Spleen (tissue), 11 donors: Measurements from ENCODE around the gene DNAI2. TPM values are rescaled to one million over a fixed set of nuclear protein-coding genes. Genes with fewer than 3 reads are reported as not detected.

Experiments
- DNase-seq: peaks from one replicate; pipeline ENCODE4 v3.0.0-alpha.2; 2020
- H3K27ac ChIP-seq, 8 donors: fragments of 200-600 bp; sonication (generic) in 7 of 8; 1 replicate in 4 of 8; 2 replicates in 4 of 8; pipeline versions ENCODE4 v1.5.0 to v1.8.0; 2016 to 2021; ENCODE audit warnings: inconsistent platforms in 4 of 8, mild to moderate bottlenecking in 4 of 8, moderate library complexity in 1 of 8
- H3K27me3 ChIP-seq, 7 donors: fragments of 200-600 bp; sonication (generic) in 6 of 7; replicated peaks in 1 of 7; 1 replicate in 4 of 7; 2 replicates in 3 of 7; pipeline versions ENCODE4 v1.5.0 to v1.8.0; 2016 to 2021; ENCODE audit warnings: inconsistent platforms in 3 of 7, mild to moderate bottlenecking in 1 of 7
- H3K36me3 ChIP-seq, 6 donors: fragments of 200-600 bp; sonication (generic) in 5 of 6; 1 replicate in 4 of 6; 2 replicates in 2 of 6; pipeline versions ENCODE4 v1.5.0 to v1.8.0; 2016 to 2021; ENCODE audit warnings: inconsistent platforms in 2 of 6
- H3K4me1 ChIP-seq, 6 donors: fragments of 200-600 bp; sonication (generic) in 5 of 6; 1 replicate in 3 of 6; 2 replicates in 3 of 6; pipeline versions ENCODE4 v1.5.0 to v1.8.0; 2016 to 2021; ENCODE audit warnings: inconsistent platforms in 3 of 6
- H3K4me3 ChIP-seq, 8 donors: fragments of 200-600 bp; sonication (generic) in 7 of 8; 1 replicate in 4 of 8; 2 replicates in 4 of 8; pipeline versions ENCODE4 v1.5.0 to v1.8.0; 2016 to 2021; ENCODE audit warnings: inconsistent platforms in 4 of 8, mild to moderate bottlenecking in 4 of 8, moderate library complexity in 2 of 8
- H3K9me3 ChIP-seq, 8 donors: fragments of 200-600 bp; sonication (generic) in 7 of 8; 1 replicate in 4 of 8; 2 replicates in 4 of 8; pipeline versions ENCODE4 v1.5.0 to v1.8.0; 2016 to 2021; ENCODE audit warnings: inconsistent platforms in 4 of 8
- POLR2A ChIP-seq, 3 donors: fragments of 450-650 bp; IDR thresholded peaks; one replicate each; pipeline ENCODE4 v1.5.1; 2017; ENCODE audit warnings: antibody characterized with exemption in 3 of 3, mild to moderate bottlenecking in 1 of 3
- POLR2AphosphoS5 ChIP-seq, 3 donors: sonication (generic); formaldehyde crosslinking; IDR thresholded peaks; one replicate each; pipeline ENCODE4 v1.5.1; 2017; ENCODE audit warnings: antibody characterized with exemption in 3 of 3
- WGBS, 5 donors: extraction: QIAGEN DNeasy Blood & Tissue Kit in 3 of 5; methylation state at CpG; one replicate each; pipeline versions ENCODE4 v1.1.5 to v1.1.7; 2013 to 2018; 5-methylcytosine and 5-hydroxymethylcytosine counted together
- intact Hi-C: fragments of 100-400 bp; cut with DNase I; formaldehyde crosslinking; loops from one replicate; pipeline ENCODE4 v1.15.0; 2023; ENCODE audit warnings: low total_unique reads
- polyA plus RNA-seq, 3 donors: library from polyadenylated mRNA; stranded (reverse); fragments of 200-250 nt; gene quantifications; one replicate each; pipeline ENCODE4 v1.2.1, GENCODE V29; 2013
- total RNA-seq, 7 donors: library from RNA; depleted of rRNA in 3 of 7; stranded (reverse); fragments of >200 nt in 3 of 7; fragmentation: NEBNext Ultra II Directional in 4 of 7; extraction: Animal tissue kit (Norgen Biotek cat#: 25700) in 4 of 7; gene quantifications; one replicate each; pipeline versions ENCODE4 v1.1.0 to v1.2.1, GENCODE V29; 2016 to 2021
- TF ChIP-seq, protein P1 (sequence below), 11 experiments: fragments of 200-600 bp in 7 of 11; fragments of 450-650 bp in 4 of 11; sonication (generic) in 4 of 11; IDR thresholded peaks in 8 of 11; conservative IDR thresholded peaks in 3 of 11; 1 replicate in 7 of 11; 2 replicates in 4 of 11; pipeline versions ENCODE4 v1.4.0 to v1.8.0; 2016 to 2021; ENCODE audit warnings: antibody characterized with exemption in 11 of 11, inconsistent platforms in 4 of 11, mild to moderate bottlenecking in 1 of 11
- donor health status: healthy with polysubstance abuse.
- donor health status: DM: no; HTN: no; CAD: no; lungs with moderate emphysema.
- donor health status: DM: no; HTN: no; CAD: no.
- donor health status: Bipolar disorder and iron deficiency.
- donor health status: healthy.
- donor health status: DM: no; HTN: no; CAD: no.
- donor health status: DM: yes; HTN: yes; CAD: no.

DNAI2 gene
- total and polyA plus RNA-seq, 10 donors, result 0.23 to 0.72 (median 0.35) TPM; not detected in 5

GRCh38 chr17:74244128-74244527, 29.9 kb upstream of the DNAI2 start:
- peaks cover 0 to 44% (median 0%) of the 10 kb centered on the region in 6 donors for H3K36me3 ChIP-seq
- H3K27ac ChIP-seq, result no peak overlapping the region
- H3K9me3 ChIP-seq, result no peaks in the 10 kb centered on the region
- WGBS, 5 donors, result 84 to 96% (median 88%) methylated on average over 6 to 10 of the region's 10 CpGs
- intact Hi-C loops, result no loop called here
- H3K4me1 ChIP-seq, result peaks cover 0 to 23% (median 13%) of the 10 kb centered on the region in 6 donors
- H3K4me3 ChIP-seq, result no peak overlapping the region
- no peak for DNase-seq
- TF ChIP-seq, protein P1, sequence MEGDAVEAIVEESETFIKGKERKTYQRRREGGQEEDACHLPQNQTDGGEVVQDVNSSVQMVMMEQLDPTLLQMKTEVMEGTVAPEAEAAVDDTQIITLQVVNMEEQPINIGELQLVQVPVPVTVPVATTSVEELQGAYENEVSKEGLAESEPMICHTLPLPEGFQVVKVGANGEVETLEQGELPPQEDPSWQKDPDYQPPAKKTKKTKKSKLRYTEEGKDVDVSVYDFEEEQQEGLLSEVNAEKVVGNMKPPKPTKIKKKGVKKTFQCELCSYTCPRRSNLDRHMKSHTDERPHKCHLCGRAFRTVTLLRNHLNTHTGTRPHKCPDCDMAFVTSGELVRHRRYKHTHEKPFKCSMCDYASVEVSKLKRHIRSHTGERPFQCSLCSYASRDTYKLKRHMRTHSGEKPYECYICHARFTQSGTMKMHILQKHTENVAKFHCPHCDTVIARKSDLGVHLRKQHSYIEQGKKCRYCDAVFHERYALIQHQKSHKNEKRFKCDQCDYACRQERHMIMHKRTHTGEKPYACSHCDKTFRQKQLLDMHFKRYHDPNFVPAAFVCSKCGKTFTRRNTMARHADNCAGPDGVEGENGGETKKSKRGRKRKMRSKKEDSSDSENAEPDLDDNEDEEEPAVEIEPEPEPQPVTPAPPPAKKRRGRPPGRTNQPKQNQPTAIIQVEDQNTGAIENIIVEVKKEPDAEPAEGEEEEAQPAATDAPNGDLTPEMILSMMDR (IDR thresholded peaks at IDR 0.05 in 8 of 11, conservative IDR thresholded peaks at IDR 0.05 in 3 of 11), result no peak
- no peak for TF ChIP-seq POLR2AphosphoS5 (IDR thresholded peaks at IDR 0.05)
- no peak for TF ChIP-seq POLR2A (IDR thresholded peaks at IDR 0.05)
- no peaks in the 10 kb centered on the region for H3K27me3 ChIP-seq

DNA sequence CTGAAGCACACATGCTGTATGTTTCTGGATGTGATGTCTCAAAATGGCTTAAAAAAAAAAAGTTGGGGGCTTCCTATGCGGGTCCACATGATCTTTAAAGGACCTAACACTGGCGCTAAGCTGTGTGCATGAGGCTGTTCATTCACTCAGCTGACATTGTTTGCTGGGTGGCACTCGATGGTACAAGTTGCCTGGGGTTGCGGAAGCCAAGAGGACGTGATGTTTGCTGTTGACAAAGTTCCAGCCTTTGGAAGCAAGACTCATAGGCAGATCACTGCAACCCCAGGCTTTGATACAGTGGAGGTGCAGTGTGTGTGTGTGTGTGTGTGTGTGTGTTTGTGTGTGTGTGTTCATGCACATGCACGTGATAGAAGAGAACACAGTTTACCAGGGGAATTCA, 29.5 kb upstream of the DNAI2 start:
- peaks cover 0 to 23% (median 13%) of the 10 kb centered on the region in 6 donors for H3K4me1 ChIP-seq
- TF ChIP-seq, protein P1 (IDR thresholded peaks at IDR 0.05 in 8 of 11, conservative IDR thresholded peaks at IDR 0.05 in 3 of 11), result no peak
- TF ChIP-seq POLR2A (IDR thresholded peaks at IDR 0.05) (no peak), POLR2AphosphoS5 (IDR thresholded peaks at IDR 0.05) (no peak)
- 80 to 92% (median 90%) methylated on average over 6 of the region's 6 CpGs for WGBS, 5 donors
- H3K27me3 ChIP-seq, result no peaks in the 10 kb centered on the region
- no peak overlapping the region for H3K4me3 ChIP-seq
- intact Hi-C loops, result no loop called here
- no peaks in the 10 kb centered on the region for H3K9me3 ChIP-seq
- DNase-seq, result no peak
- no peak overlapping the region for H3K27ac ChIP-seq
- H3K36me3 ChIP-seq, result peaks cover 0 to 44% (median 0%) of the 10 kb centered on the region in 6 donors

DNA sequence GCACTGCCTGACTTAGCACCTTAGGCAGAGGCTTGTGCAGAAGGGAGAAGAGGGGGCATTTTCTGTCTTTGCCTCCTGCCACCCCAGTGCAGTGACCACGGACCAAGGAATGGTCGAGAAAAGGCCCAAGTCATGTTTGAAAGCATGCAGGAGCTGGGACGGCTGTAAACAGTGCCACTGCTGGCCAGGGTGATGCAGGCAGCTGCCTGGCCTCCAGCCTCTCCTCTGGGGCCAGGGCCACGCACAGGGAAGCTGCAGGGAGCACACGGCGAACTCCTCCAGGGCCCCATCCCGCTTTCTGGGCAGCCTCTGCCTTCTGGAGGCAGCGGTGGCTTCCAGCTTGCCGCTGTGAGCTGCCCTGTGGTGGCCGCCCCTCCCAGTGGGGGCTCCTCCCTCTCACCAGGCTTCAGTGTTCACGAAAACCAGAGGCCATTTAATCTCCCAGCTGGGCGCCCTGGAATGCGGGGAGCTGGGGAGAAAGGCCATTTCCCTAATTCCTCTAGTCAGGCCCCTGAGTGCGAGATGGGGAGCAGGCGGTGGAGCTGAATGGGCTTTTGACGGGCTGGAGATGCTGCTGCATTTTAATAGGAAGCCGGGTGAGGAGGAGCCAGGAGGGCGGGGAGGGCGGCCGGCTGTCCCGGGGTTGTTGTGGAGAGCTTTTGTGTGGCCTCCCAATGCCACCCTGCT, 28.7 kb upstream of the DNAI2 start:
- intact Hi-C loops, result no loop called here
- 72 to 92% (median 87%) methylated on average over 20 to 21 of the region's 21 CpGs for WGBS, 5 donors
- Histone ChIP-seq H3K27me3 (no peaks in the 10 kb centered on the region), H3K4me3 (no peak overlapping the region), H3K36me3 (peaks cover 0 to 44% (median 0%) of the 10 kb centered on the region in 6 donors), H3K27ac (no peak overlapping the region), H3K4me1 (peaks cover 0 to 20% (median 12%) of the 10 kb centered on the region in 6 donors), H3K9me3 (no peaks in the 10 kb centered on the region)
- TF ChIP-seq POLR2AphosphoS5 (IDR thresholded peaks at IDR 0.05) (no peak), POLR2A (IDR thresholded peaks at IDR 0.05) (no peak)
- TF ChIP-seq, protein P1 (IDR thresholded peaks at IDR 0.05 in 8 of 11, conservative IDR thresholded peaks at IDR 0.05 in 3 of 11), result no peak
- DNase-seq, result no peak

DNA sequence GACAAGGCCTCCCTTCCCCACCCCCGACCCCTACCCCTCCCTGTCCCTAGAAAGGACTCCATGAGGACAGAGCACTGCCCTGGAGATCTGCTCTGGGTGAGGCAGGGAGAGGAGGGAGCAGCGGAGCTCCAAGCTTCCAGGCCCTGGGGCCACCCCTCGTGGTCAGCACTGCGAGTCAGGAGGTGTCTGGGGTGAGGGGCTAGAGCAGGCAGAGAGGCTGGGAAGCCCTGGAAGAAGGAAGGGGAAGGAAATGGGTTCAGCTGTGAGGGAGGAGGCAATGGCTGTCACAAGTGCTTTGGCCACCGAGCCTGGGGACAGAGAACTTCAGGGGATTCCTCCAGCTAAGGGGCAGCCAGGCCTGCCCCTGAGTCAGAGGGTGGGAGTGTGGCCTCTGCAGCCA, 28.2 kb upstream of the DNAI2 start:
- Histone ChIP-seq H3K36me3 (peaks cover 0 to 44% (median 0%) of the 10 kb centered on the region in 6 donors), H3K4me3 (no peak overlapping the region), H3K27me3 (no peaks in the 10 kb centered on the region), H3K4me1 (peaks cover 0 to 14% (median 9%) of the 10 kb centered on the region in 6 donors), H3K27ac (no peak overlapping the region), H3K9me3 (no peaks in the 10 kb centered on the region)
- WGBS, 5 donors, result 40 to 47% (median 43%) methylated on average over 4 to 5 of the region's 5 CpGs
- no peak for TF ChIP-seq POLR2AphosphoS5 (IDR thresholded peaks at IDR 0.05)
- no peak for DNase-seq
- intact Hi-C loops, result no loop called here
